GM19324 (cell line): ENCODE data around the gene TINAGL1.

Source experiments
- ATAC-seq: cut with Tn5 transposase; IDR thresholded peaks from one replicate; pipeline ENCODE4 v1.9.1; 2021; ENCODE audit warnings: mild to moderate bottlenecking, moderate library complexity; ENCODE audit not compliant: unreplicated experiment, low FRiP score

Gene TINAGL1

GRCh38 chr1:31576201-31576669 is at the start of gene TINAGL1:
TINAGL1 (plus strand) TSS chr1:31576515; CDS start chr1:31577149, 634 bp downstream.
- ATAC-seq: no peak

GRCh38 chr1:31529999-31530684 is 46.2 kb upstream of the TINAGL1 start:
- no peak for ATAC-seq

- no peak for ATAC-seq
Measured at GRCh38 chr1:31531177-31531999, 44.9 kb upstream of the TINAGL1 start.

GRCh38 chr1:31532173-31532572 is 44.1 kb upstream of the TINAGL1 start:
- no peak for ATAC-seq

GRCh38 chr1:31535561-31535960 is 40.8 kb upstream of the TINAGL1 start:
- no peak for ATAC-seq

- ATAC-seq: no peak
Measured at GRCh38 chr1:31539329-31539728, 37.0 kb upstream of the TINAGL1 start.

- ATAC-seq: no peak
Measured at GRCh38 chr1:31541194-31541593, 35.1 kb upstream of the TINAGL1 start.

- no peak for ATAC-seq
Measured at GRCh38 chr1:31545927-31546540, 30.3 kb upstream of the TINAGL1 start.

GRCh38 chr1:31548534-31548906 is 27.8 kb upstream of the TINAGL1 start:
- ATAC-seq: no peak

GRCh38 chr1:31548907-31549808 is 27.2 kb upstream of the TINAGL1 start:
- peak; percentile 64 for ATAC-seq

- ATAC-seq: no peak
Measured at GRCh38 chr1:31549809-31550620, 26.3 kb upstream of the TINAGL1 start.

- no peak for ATAC-seq
Measured at GRCh38 chr1:31551208-31551607, 25.1 kb upstream of the TINAGL1 start.

GRCh38 chr1:31552489-31552888 is 23.8 kb upstream of the TINAGL1 start:
- no peak for ATAC-seq

- ATAC-seq: no peak
Measured at GRCh38 chr1:31556481-31557006, 19.8 kb upstream of the TINAGL1 start.

GRCh38 chr1:31559715-31560114 is 16.6 kb upstream of the TINAGL1 start:
- no peak for ATAC-seq

GRCh38 chr1:31560394-31560793 is 15.9 kb upstream of the TINAGL1 start:
- no peak for ATAC-seq

- ATAC-seq: no peak
Measured at GRCh38 chr1:31562707-31563360, 13.5 kb upstream of the TINAGL1 start.

- no peak for ATAC-seq
Measured at GRCh38 chr1:31564606-31564989, 11.7 kb upstream of the TINAGL1 start.
